GM19397 (cell line): ENCODE measurements around the gene CERS4.

Experiments used
- ATAC-seq: cut with Tn5 transposase; IDR thresholded peaks from one replicate; pipeline ENCODE4 v1.9.1; 2021; ENCODE audit warnings: mild to moderate bottlenecking, moderate library complexity; ENCODE audit not compliant: unreplicated experiment

CERS4 gene

DNA sequence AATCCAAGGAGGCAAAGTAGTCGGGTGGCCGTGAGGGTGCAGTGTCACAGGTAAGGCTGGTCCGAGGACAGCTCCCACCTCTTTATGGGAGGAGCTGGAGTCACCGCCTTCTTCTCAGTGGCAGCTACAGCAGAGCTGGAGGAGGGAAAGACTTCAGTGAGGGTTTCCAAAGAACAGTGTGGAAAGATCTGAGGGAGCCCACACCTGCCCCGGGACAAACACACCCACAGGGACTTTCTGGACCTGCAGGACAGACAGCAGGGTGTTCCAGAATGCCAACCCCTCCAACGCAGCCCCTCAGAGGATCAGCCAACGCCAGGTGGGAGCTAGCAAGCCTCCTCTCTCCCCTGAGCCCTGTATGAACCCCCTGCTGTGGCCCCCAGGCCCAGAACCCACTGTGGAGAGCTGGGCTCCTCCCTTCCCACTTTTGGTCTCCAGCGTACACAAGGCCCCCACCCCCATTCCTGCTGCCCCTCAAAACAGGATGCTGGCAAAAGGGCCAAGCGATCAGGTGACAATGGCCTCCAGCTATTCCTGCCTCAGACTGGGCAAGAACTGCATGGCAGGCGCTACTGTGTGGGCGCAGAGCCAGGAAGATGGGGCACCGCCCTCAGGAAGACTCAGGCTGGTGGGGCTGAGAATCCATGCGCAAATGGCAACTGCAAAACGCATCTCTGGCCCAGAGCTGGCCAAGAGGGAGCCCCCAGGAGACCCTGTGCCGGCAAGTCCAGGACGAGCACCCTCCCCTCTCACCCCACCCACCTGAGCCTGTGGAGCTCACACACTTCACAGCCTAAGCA, 102.5 kb downstream of the CERS4 start:
- ATAC-seq = no peak
